ENCODE results near the gene THRB. TPM values are rescaled to one million over a fixed set of nuclear protein-coding genes. Genes with fewer than 3 reads are reported as not detected.

The THRB gene
- total RNA-seq, 1 experiment from 2014 or later: 13.5 TPM

DNA sequence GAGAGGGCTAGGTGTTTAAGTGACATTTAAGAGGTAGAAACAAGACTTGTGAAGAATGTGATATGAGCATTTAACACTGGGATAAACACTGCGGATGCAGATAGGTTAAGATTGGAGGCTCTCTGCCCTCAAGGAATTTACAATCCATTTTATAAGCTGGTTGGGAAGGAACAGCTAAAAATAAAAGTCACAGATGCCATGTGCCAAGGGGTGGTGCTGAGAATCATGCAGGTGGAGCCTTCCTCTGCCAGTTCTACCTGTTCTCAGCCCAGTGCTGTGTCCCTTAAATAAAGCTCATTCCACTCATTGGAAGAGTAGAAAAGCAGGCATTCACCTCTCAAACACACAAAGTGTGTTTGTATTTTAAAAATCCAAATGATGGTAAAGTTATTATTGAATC lies 261.9 kb downstream of the THRB start:
- no peak for DNase-seq
- TF ChIP-seq, protein P1, sequence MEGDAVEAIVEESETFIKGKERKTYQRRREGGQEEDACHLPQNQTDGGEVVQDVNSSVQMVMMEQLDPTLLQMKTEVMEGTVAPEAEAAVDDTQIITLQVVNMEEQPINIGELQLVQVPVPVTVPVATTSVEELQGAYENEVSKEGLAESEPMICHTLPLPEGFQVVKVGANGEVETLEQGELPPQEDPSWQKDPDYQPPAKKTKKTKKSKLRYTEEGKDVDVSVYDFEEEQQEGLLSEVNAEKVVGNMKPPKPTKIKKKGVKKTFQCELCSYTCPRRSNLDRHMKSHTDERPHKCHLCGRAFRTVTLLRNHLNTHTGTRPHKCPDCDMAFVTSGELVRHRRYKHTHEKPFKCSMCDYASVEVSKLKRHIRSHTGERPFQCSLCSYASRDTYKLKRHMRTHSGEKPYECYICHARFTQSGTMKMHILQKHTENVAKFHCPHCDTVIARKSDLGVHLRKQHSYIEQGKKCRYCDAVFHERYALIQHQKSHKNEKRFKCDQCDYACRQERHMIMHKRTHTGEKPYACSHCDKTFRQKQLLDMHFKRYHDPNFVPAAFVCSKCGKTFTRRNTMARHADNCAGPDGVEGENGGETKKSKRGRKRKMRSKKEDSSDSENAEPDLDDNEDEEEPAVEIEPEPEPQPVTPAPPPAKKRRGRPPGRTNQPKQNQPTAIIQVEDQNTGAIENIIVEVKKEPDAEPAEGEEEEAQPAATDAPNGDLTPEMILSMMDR (IDR thresholded peaks at IDR 0.05; ENCODE audit: unreplicated experiment): no peak
- H3K36me3 Mint-ChIP-seq (ENCODE audit: insufficient read depth, unreplicated experiment): peaks cover 9% of the 10 kb centered on the region
- no peak overlapping the region for H3K4me3 Mint-ChIP-seq (ENCODE audit: low read depth, unreplicated experiment)
- no peaks in the 10 kb centered on the region for H3K9me3 Mint-ChIP-seq (ENCODE audit: low read depth, unreplicated experiment)
- CTCF ChIA-PET: no interaction called here
- H3K27ac Mint-ChIP-seq (ENCODE audit: unreplicated experiment): no peak overlapping the region
- intact Hi-C loops (cut with micrococcal nuclease; ENCODE audit: unreplicated experiment): no loop called here
- H3K27me3 Mint-ChIP-seq (ENCODE audit: unreplicated experiment): no peaks in the 10 kb centered on the region
- peaks cover 25% of the 10 kb centered on the region for H3K4me1 Mint-ChIP-seq (ENCODE audit: low read depth, unreplicated experiment)
- no TSS peak for BruUV-seq (replicated peaks)

DNA sequence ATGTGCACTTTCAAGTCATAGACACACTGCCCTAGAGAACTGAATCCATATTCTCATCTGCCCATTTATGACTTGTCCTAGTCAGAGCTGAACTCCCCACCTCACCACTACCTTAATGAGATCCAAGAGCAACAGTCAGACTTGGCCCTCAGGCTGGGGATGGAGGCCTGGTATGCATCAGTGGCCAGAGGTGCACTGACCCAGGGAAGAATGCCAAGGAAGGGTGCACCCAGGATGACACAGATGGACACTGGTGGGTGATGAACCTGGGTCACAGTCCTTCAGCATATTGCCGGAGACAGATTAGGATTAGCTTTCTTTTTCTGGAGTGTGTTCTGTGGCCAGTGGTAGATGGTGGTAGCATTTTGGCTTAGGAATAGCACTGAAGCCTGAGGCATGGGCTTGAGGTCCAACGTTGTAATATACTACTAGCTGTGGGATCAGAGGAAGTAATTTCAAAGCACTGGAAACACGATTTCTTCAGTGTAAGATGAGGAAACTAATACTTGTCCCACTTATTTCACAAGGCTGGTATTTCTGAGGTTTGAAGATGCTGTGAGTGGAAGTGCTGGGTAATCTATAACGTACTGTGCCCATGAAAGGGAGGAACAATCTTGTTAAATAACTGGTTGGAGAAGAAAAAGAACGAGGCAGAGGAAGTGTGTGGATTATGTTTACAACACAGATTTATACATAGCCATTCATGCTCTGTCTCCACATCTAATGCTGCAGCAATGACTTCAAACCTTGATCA lies 265.0 kb downstream of the THRB start:
- peaks cover 8% of the 10 kb centered on the region for H3K4me1 Mint-ChIP-seq (ENCODE audit: low read depth, unreplicated experiment)
- H3K27me3 Mint-ChIP-seq (ENCODE audit: unreplicated experiment): no peaks in the 10 kb centered on the region
- no TSS peak for BruUV-seq (replicated peaks)
- intact Hi-C loops (cut with micrococcal nuclease; ENCODE audit: unreplicated experiment): no loop called here
- H3K27ac Mint-ChIP-seq (ENCODE audit: unreplicated experiment): no peak overlapping the region
- H3K9me3 Mint-ChIP-seq (ENCODE audit: low read depth, unreplicated experiment): no peaks in the 10 kb centered on the region
- no peak for DNase-seq
- peaks cover 2% of the 10 kb centered on the region for H3K36me3 Mint-ChIP-seq (ENCODE audit: insufficient read depth, unreplicated experiment)
- H3K4me3 Mint-ChIP-seq (ENCODE audit: low read depth, unreplicated experiment): no peak overlapping the region
- CTCF ChIA-PET: interaction anchor here (0.6 kb wide), 1 partner anchor 195 kb away, joined by 3 read pairs; no protein-coding TSS in a partner anchor
- TF ChIP-seq, protein P1 (IDR thresholded peaks at IDR 0.05; ENCODE audit: unreplicated experiment): no peak

DNA sequence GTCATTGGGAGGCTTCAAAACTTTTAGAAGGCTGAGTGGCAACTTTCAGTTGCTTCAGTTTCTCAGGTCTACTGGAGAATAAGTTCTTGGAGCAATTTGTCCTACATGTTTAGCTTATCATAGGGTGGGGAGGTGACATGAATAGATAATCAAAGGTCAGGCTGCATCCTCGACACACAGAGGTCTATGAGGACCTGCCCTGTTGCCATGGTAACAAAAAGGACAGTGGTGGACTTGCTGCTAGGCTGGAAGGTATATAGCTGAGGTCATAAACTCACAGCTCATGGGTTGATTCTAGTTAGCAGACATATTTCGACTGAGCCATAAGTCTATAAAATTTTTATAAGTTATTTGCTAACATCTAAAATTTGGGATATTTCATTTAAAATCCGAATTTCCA lies 267.0 kb downstream of the THRB start:
- Mint-ChIP-seq H3K4me3 (ENCODE audit: low read depth, unreplicated experiment) (no peak overlapping the region), H3K9me3 (ENCODE audit: low read depth, unreplicated experiment) (no peaks in the 10 kb centered on the region), H3K4me1 (ENCODE audit: low read depth, unreplicated experiment) (no peaks in the 10 kb centered on the region), H3K27ac (ENCODE audit: unreplicated experiment) (no peak overlapping the region), H3K27me3 (ENCODE audit: unreplicated experiment) (no peaks in the 10 kb centered on the region), H3K36me3 (ENCODE audit: insufficient read depth, unreplicated experiment) (no peaks in the 10 kb centered on the region)
- TF ChIP-seq, protein P1 (IDR thresholded peaks at IDR 0.05; ENCODE audit: unreplicated experiment): no peak
- no TSS peak for BruUV-seq (replicated peaks)
- CTCF ChIA-PET: no interaction called here
- intact Hi-C loops (cut with micrococcal nuclease; ENCODE audit: unreplicated experiment): no loop called here
- no peak for DNase-seq

DNA sequence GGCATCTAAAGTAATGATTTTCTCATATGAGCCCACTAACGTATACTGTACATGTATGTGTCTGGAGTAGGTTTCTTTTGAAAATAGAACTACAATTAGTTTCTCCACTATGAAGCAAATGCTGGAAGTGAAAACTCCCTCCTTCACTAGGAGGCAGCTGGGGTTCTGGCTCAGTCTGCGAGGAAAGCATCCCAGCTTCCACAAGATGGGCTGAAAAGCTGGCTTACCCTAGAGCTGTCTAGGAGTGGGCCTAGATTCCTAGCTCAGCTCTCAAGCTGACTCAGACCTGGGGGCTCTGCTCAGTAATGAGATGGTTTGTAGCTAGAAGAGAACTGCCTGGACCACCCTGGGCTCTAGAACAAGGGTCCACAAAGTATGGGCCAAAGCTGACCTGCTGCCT lies 268.3 kb downstream of the THRB start:
- no peaks in the 10 kb centered on the region for H3K9me3 Mint-ChIP-seq (ENCODE audit: low read depth, unreplicated experiment)
- no peaks in the 10 kb centered on the region for H3K4me1 Mint-ChIP-seq (ENCODE audit: low read depth, unreplicated experiment)
- CTCF ChIA-PET: interaction anchor here (2.4 kb wide), 1 partner anchor 40 kb away, joined by 8 read pairs; no protein-coding TSS in a partner anchor
- no peak overlapping the region for H3K27ac Mint-ChIP-seq (ENCODE audit: unreplicated experiment)
- TF ChIP-seq, protein P1 (IDR thresholded peaks at IDR 0.05; ENCODE audit: unreplicated experiment): no peak
- intact Hi-C loops (cut with micrococcal nuclease; ENCODE audit: unreplicated experiment): no loop called here
- H3K4me3 Mint-ChIP-seq (ENCODE audit: low read depth, unreplicated experiment): no peak overlapping the region
- no TSS peak for BruUV-seq (replicated peaks)
- H3K36me3 Mint-ChIP-seq (ENCODE audit: insufficient read depth, unreplicated experiment): no peaks in the 10 kb centered on the region
- DNase-seq: no peak
- no peaks in the 10 kb centered on the region for H3K27me3 Mint-ChIP-seq (ENCODE audit: unreplicated experiment)

Measured in Calu3 (cell line).